A673 (cell line): ENCODE measurements around the gene SGMS1. TPM values are rescaled to one million over a fixed set of nuclear protein-coding genes. Genes with fewer than 3 reads are reported as not detected.

Source experiments
- BruUV-seq: library from RNA; stranded (reverse); fragments of 400-500 nt; replicated peaks from 2 replicates; lab custom pipeline; 2021; lab: Mats Ljungman, UMichigan
- CTCF ChIA-PET: fragments of 300-600 bp; sonication (Branson Sonifier 250); formaldehyde crosslinking; loops from one replicate; lab custom pipeline; 2022; ENCODE audit warnings: antibody characterized with exemption; lab: Charles Lee
- POLR2A ChIA-PET: fragments of 300-600 bp; sonication (Branson Sonifier 250); formaldehyde crosslinking; loops from one replicate; lab custom pipeline; 2022; ENCODE audit warnings: antibody characterized with exemption; ENCODE audit not compliant: low non-redundant PET; lab: Charles Lee
- DNase-seq: peaks from one replicate; pipeline ENCODE4 v3.0.0-alpha.2; 2015; ENCODE audit warnings: low spot score
- H3K27ac ChIP-seq: fragments of 200-600 bp; sonication (generic); 2 replicates; pipeline ENCODE4 v1.5.1; 2016; ENCODE audit warnings: mixed run types, low read depth, mild to moderate bottlenecking, mixed read lengths, antibody characterized with exemption, low read length; ENCODE audit not compliant: poor library complexity, severe bottlenecking
- H3K27me3 ChIP-seq: fragments of 200-600 bp; sonication (generic); replicated peaks from 2 replicates; pipeline ENCODE4 v1.6.1; 2017; ENCODE audit warnings: mixed run types, low read depth, mild to moderate bottlenecking, mixed read lengths, antibody characterized with exemption, low read length; ENCODE audit not compliant: insufficient read depth, poor library complexity
- H3K36me3 ChIP-seq: fragments of 200-600 bp; sonication (generic); 2 replicates; pipeline ENCODE4 v1.6.1; 2016; ENCODE audit warnings: mixed run types, mild to moderate bottlenecking, mixed read lengths, antibody characterized with exemption, low read length; ENCODE audit not compliant: insufficient read depth, poor library complexity, severe bottlenecking
- H3K4me1 ChIP-seq: fragments of 200-600 bp; sonication (generic); 2 replicates; pipeline ENCODE4 v1.6.1; 2017; ENCODE audit warnings: mixed run types, mild to moderate bottlenecking, mixed read lengths, antibody characterized with exemption, low read length; ENCODE audit not compliant: insufficient read depth, poor library complexity, severe bottlenecking
- H3K4me3 ChIP-seq: fragments of 200-600 bp; sonication (generic); 2 replicates; pipeline ENCODE4 v1.5.1; 2016; ENCODE audit warnings: low read depth, mixed run types, mild to moderate bottlenecking, mixed read lengths, low read length; ENCODE audit not compliant: poor library complexity, severe bottlenecking
- H3K9me3 ChIP-seq: fragments of 200-600 bp; sonication (generic); 2 replicates; pipeline ENCODE4 v1.6.1; 2016; ENCODE audit warnings: mixed run types, low read depth, mild to moderate bottlenecking, mixed read lengths, antibody characterized with exemption, low read length; ENCODE audit not compliant: poor library complexity, severe bottlenecking
- EZH2 ChIP-seq: fragments of 200-600 bp; sonication (generic); IDR thresholded peaks from 2 replicates; pipeline ENCODE4 v1.6.1; 2017; ENCODE audit warnings: borderline replicate concordance, low read depth, mild to moderate bottlenecking, mixed read lengths, antibody characterized with exemption, low read length; ENCODE audit not compliant: poor library complexity, severe bottlenecking
- intact Hi-C: fragments of 100-400 bp; cut with micrococcal nuclease; formaldehyde crosslinking; loops from one replicate; pipeline ENCODE4 v1.10.0; 2022; ENCODE audit not compliant: unreplicated experiment
- total RNA-seq: library from RNA; stranded (reverse); gene quantifications from 2 replicates; pipeline ENCODE4 v1.2.3, GENCODE V29; 2021
- TF ChIP-seq, protein P1 (sequence below): fragments of 300-800, 200-600 bp; sonication (generic); conservative IDR thresholded peaks from 2 replicates; pipeline ENCODE4 v1.5.1; 2017; ENCODE audit warnings: low read depth, mild to moderate bottlenecking, antibody characterized with exemption, low read length, moderate library complexity, mixed read lengths

Gene SGMS1
- total RNA-seq, 1 experiment from 2014 or later = 13.0 TPM

DNA sequence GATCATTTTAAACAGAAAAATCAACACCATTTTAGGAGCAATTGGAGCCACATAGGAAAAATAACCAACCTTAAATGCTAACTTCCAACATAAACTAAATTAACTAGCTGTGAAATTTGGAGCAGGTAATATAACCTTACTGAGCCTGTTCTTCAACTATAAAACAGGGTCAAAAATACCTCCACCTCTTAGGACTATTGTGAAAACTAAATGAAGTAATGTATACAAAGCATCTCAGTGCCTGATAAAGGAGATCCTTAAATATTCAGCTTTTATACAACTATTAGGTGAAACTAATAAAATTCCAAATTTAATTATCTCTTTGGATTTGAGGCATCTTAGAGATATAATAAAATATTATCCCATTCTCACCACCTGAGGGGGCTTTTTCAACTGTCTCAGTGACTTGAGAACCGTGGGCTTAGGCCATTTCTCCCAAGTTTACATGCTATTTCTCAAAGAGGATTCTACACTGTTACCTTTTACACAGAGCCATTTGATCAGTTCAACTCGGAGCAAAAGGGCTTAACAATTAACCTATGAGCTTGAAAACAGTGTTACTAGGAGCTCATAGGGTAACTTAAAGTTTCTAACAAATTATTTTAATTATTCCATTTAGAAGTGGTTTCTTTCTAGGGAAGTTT, 207.5 kb downstream of the SGMS1 start:
- Histone ChIP-seq H3K27ac (no peak overlapping the region), H3K36me3 (no peaks in the 10 kb centered on the region), H3K27me3 (no peaks in the 10 kb centered on the region), H3K4me1 (peaks cover 3% of the 10 kb centered on the region), H3K9me3 (no peaks in the 10 kb centered on the region), H3K4me3 (no peak overlapping the region)
- DNase-seq = peak; percentile 33
- TF ChIP-seq, protein P1, sequence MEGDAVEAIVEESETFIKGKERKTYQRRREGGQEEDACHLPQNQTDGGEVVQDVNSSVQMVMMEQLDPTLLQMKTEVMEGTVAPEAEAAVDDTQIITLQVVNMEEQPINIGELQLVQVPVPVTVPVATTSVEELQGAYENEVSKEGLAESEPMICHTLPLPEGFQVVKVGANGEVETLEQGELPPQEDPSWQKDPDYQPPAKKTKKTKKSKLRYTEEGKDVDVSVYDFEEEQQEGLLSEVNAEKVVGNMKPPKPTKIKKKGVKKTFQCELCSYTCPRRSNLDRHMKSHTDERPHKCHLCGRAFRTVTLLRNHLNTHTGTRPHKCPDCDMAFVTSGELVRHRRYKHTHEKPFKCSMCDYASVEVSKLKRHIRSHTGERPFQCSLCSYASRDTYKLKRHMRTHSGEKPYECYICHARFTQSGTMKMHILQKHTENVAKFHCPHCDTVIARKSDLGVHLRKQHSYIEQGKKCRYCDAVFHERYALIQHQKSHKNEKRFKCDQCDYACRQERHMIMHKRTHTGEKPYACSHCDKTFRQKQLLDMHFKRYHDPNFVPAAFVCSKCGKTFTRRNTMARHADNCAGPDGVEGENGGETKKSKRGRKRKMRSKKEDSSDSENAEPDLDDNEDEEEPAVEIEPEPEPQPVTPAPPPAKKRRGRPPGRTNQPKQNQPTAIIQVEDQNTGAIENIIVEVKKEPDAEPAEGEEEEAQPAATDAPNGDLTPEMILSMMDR = no peak; the same call in 1 of the 2 replicates
- TF ChIP-seq EZH2 = no peak
- intact Hi-C loops = loop anchor here (5.0 kb wide), 1 partner anchor 206 kb away; the partner anchor contains the start of gene SGMS1
- no TSS peak for BruUV-seq
- ChIA-PET CTCF (no interaction called here), POLR2A (no interaction called here)

DNA sequence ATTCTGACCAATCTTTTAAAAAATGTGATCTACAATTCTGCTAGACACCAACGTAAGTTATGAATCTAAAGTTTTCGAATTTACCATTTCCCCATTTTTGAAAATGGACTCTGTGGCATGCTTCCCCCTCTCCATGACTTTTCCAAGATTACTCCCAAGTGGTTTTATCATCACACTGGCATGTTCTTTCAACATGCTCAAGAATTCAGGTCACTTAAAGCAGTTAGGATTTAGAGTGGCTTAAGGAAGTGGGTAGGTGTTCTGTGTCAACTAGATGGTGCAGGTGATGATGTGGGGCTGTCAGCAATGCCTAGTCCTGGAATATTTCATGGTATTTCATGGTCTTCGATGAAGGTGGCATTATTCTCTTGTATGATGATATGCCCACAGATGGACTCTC, 208.5 kb downstream of the SGMS1 start:
- Histone ChIP-seq H3K27ac (no peak overlapping the region), H3K27me3 (no peaks in the 10 kb centered on the region), H3K4me3 (no peak overlapping the region), H3K4me1 (peaks cover 3% of the 10 kb centered on the region), H3K9me3 (no peaks in the 10 kb centered on the region), H3K36me3 (no peaks in the 10 kb centered on the region)
- TF ChIP-seq EZH2 = no peak
- TF ChIP-seq, protein P1 = no peak
- ChIA-PET POLR2A (no interaction called here), CTCF (no interaction called here)
- intact Hi-C loops = loop anchor here (5.0 kb wide), 1 partner anchor 207 kb away; the partner anchor contains the start of gene SGMS1
- no TSS peak for BruUV-seq
- no peak for DNase-seq

GRCh38 chr10:50410066-50410811, 213.5 kb downstream of the SGMS1 start:
- ChIA-PET CTCF (no interaction called here), POLR2A (no interaction called here)
- intact Hi-C loops = no loop called here
- peaks cover 4% of the 10 kb centered on the region for H3K9me3 ChIP-seq
- H3K27ac ChIP-seq = no peak overlapping the region
- DNase-seq = no peak
- BruUV-seq = no TSS peak
- peaks cover 3% of the 10 kb centered on the region for H3K4me1 ChIP-seq
- no peaks in the 10 kb centered on the region for H3K27me3 ChIP-seq
- no peaks in the 10 kb centered on the region for H3K36me3 ChIP-seq
- no peak overlapping the region for H3K4me3 ChIP-seq
- TF ChIP-seq, protein P1 = no peak
- no peak for TF ChIP-seq EZH2
